Mucosa of descending colon (tissue), 3 donors: ENCODE results near the gene INPP4A. TPM values are rescaled to one million over a fixed set of nuclear protein-coding genes. Genes with fewer than 3 reads are reported as not detected.

ENCODE experiments used
- ATAC-seq: fragments of 200-7000 bp; cut with Tn5 transposase; one replicate; pipeline ENCODE4 v1.9.1; 2020; ENCODE audit warnings: mild to moderate bottlenecking, moderate library complexity
- DNase-seq, 3 donors: peaks; one replicate each; pipeline ENCODE4 v3.0.0-alpha.2; 2020
- H3K36me3 ChIP-seq: fragments of 200-600 bp; one replicate; pipeline ENCODE4 v1.8.0; 2021; ENCODE audit warnings: low read depth, mild to moderate bottlenecking
- H3K4me1 ChIP-seq: fragments of 200-600 bp; one replicate; pipeline ENCODE4 v1.8.0; 2021; ENCODE audit warnings: low read depth, mild to moderate bottlenecking
- H3K4me3 ChIP-seq: fragments of 200-600 bp; one replicate; pipeline ENCODE4 v1.8.0; 2021; ENCODE audit warnings: mild to moderate bottlenecking
- H3K9me3 ChIP-seq: fragments of 200-600 bp; one replicate; pipeline ENCODE4 v1.8.0; 2021; ENCODE audit warnings: mild to moderate bottlenecking
- CTCF ChIP-seq: fragments of 200-600 bp; IDR thresholded peaks from one replicate; pipeline ENCODE4 v1.8.0; 2022; ENCODE audit warnings: antibody characterized with exemption, mild to moderate bottlenecking
- intact Hi-C, 2 donors: fragments of 100-400 bp; cut with DNase I in 1 of 2; cut with micrococcal nuclease in 1 of 2; formaldehyde crosslinking; loops; one replicate each; pipeline versions ENCODE4 v1.11.0 to v1.11.1; 2022; cut with DNase I, micrococcal nuclease
- total RNA-seq, 3 donors: library from RNA; stranded (reverse); fragmentation: NEBNext Ultra II Directional in 2 of 3; extraction: Animal tissue kit (Norgen Biotek cat#: 25700) in 2 of 3; gene quantifications; one replicate each; pipeline versions ENCODE4 v1.2.1 to v1.2.4, GENCODE V29; 2021 to 2023
- donor health status: DM: no; HTN: no; CAD: no; lungs with moderate emphysema.
- donor health status: DM: no; HTN: no; CAD: no.
- donor health status: DM: no; HTN: yes; CAD: no.

The INPP4A gene
- total RNA-seq, 3 donors from 2014 or later, result 18.2 to 39.8 (median 19.1) TPM

- DNase-seq (no peak), ATAC-seq (no peak)
- Histone ChIP-seq H3K36me3 (no peaks in the 10 kb centered on the region), H3K4me1 (peaks cover 17% of the 10 kb centered on the region), H3K9me3 (no peaks in the 10 kb centered on the region), H3K4me3 (no peak overlapping the region)
- TF ChIP-seq CTCF, result no peak
- intact Hi-C loops, result no loop called here
Measured at GRCh38 chr2:98488252-98488651, 43.6 kb downstream of the INPP4A start.

- DNase-seq, result no peak
- no peaks in the 10 kb centered on the region for H3K9me3 ChIP-seq
- TF ChIP-seq CTCF, result no peak
- no peak overlapping the region for H3K4me3 ChIP-seq
- peaks cover 4% of the 10 kb centered on the region for H3K4me1 ChIP-seq
- intact Hi-C loops, result no loop called here
- no peak for ATAC-seq
- no peaks in the 10 kb centered on the region for H3K36me3 ChIP-seq
Measured at GRCh38 chr2:98489486-98489885, 44.8 kb downstream of the INPP4A start.

- Histone ChIP-seq H3K4me3 (no peak overlapping the region), H3K4me1 (no peaks in the 10 kb centered on the region), H3K9me3 (no peaks in the 10 kb centered on the region), H3K36me3 (no peaks in the 10 kb centered on the region)
- peak in 1 of 3 donors; percentile 20 for DNase-seq
- no peak for ATAC-seq
- TF ChIP-seq CTCF, result no peak
- intact Hi-C loops, result no loop called here
Measured at GRCh38 chr2:98489971-98490962, 45.6 kb downstream of the INPP4A start.

GRCh38 chr2:98492441-98492840 is 47.8 kb downstream of the INPP4A start:
- intact Hi-C loops, result no loop called here

GRCh38 chr2:98494699-98495098 is 50.0 kb downstream of the INPP4A start:
- no peaks in the 10 kb centered on the region for H3K4me1 ChIP-seq
- intact Hi-C loops, result no loop called here
- ATAC-seq, result no peak

More at GRCh38 chr2:98492441-98492840, 47.8 kb downstream of the INPP4A start:
- no peak overlapping the region for H3K4me3 ChIP-seq
- no peak for TF ChIP-seq CTCF
- H3K9me3 ChIP-seq, result peaks cover 12% of the 10 kb centered on the region
- no peaks in the 10 kb centered on the region for H3K36me3 ChIP-seq
- H3K4me1 ChIP-seq, result no peaks in the 10 kb centered on the region
- ATAC-seq (no peak), DNase-seq (peak in 1 of 3 donors; percentile 17)

More at GRCh38 chr2:98494699-98495098, 50.0 kb downstream of the INPP4A start:
- Histone ChIP-seq H3K4me3 (no peak overlapping the region), H3K36me3 (no peaks in the 10 kb centered on the region), H3K9me3 (peaks cover 12% of the 10 kb centered on the region)
- no peak for TF ChIP-seq CTCF
- no peak for DNase-seq
